ENCODE measurements around the gene UHRF1. TPM values are rescaled to one million over a fixed set of nuclear protein-coding genes. Genes with fewer than 3 reads are reported as not detected.

Gene UHRF1
- total and polyA plus RNA-seq, 2 experiments from 2014 or later: 26.9 to 29.4 TPM

GRCh38 chr19:4916292-4917082, 7.2 kb downstream of the UHRF1 start:
- H4K20me1 ChIP-seq (ENCODE audit: insufficient read depth): no peaks in the 10 kb centered on the region
- no peak overlapping the region for H3K27ac ChIP-seq
- H3K27me3 ChIP-seq (replicated peaks; ENCODE audit: insufficient read depth): no peaks in the 10 kb centered on the region
- H3F3A ChIP-seq (ENCODE audit: insufficient read depth): peaks cover 35% of the 10 kb centered on the region
- H3K4me1 ChIP-seq (ENCODE audit: insufficient read depth): peaks cover 35% of the 10 kb centered on the region
- TF ChIP-seq EZH2 (IDR thresholded peaks at IDR 0.05; ENCODE audit: insufficient read depth, poor library complexity, severe bottlenecking) (no peak), EZH2phosphoT487 (IDR thresholded peaks at IDR 0.05; ENCODE audit: insufficient read depth, low read depth) (no peak)
- H3K4me3 ChIP-seq: no peak overlapping the region
- in situ Hi-C loops (cut with MboI): no loop called here
- H3K79me2 ChIP-seq (ENCODE audit: insufficient read depth): peaks cover 90% of the 10 kb centered on the region
- no peak overlapping the region for H3K9ac ChIP-seq
- H3K4me2 ChIP-seq (ENCODE audit: unreplicated experiment): no peak overlapping the region
- H2AFZ ChIP-seq: no peak overlapping the region
- no peak for DNase-seq
- H3K36me3 ChIP-seq (ENCODE audit: low read depth): no peaks in the 10 kb centered on the region; the same call in 1 of the 2 replicates
- no peaks in the 10 kb centered on the region for H3K9me2 ChIP-seq (ENCODE audit: insufficient read depth)
- H3K9me3 ChIP-seq (ENCODE audit: low read depth): no peaks in the 10 kb centered on the region
- WGBS, 2 experiments (ENCODE audit: low coverage in 1 of 2, low lambda C conversion rate in 2 of 2, missing lambda C conversion rate in 2 of 2): 91 to 92% methylated on average over 39 to 41 of the region's 41 CpGs

DNA sequence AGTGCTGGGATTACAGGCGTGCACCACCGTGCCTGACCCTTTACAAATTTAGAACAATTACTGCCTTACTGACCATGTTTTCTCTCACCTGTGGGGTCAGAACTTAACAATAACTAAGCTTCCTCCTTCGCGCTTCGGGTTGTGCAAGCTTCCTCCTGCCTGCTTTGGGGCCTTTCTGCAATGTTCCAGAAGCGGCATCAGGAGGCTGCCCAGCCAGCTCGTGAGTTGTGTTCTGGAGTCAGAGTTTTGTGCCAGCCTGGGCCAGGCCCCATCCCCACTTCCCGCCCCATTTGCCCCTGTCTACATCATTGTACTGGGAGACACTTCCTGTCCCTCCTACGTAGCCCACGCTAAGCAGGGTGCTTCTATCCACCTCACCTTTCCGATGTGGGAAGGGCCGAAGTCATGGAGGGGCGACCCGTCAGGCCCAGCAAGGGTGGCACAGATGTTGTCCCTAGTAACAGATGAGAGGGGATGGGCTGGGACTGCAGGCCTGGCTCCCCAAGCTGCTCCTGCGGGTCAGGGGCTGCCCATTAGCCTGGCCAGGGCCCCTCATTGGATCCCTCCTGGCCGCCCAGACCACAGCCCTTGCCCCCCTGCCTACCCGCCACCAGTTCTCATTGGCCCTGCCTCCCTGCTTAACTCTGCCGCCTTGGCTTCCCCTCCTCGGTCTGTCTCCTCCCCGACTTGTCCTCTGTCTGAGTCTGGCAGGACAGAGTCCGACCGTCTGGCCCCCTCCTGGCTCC, 13.4 kb downstream of the UHRF1 start:
- H3K9me3 ChIP-seq (ENCODE audit: low read depth): no peaks in the 10 kb centered on the region
- no peaks in the 10 kb centered on the region for H3F3A ChIP-seq (ENCODE audit: insufficient read depth)
- in situ Hi-C loops (cut with MboI): no loop called here
- no peak overlapping the region for H2AFZ ChIP-seq
- no peak overlapping the region for H3K9ac ChIP-seq
- H3K79me2 ChIP-seq (ENCODE audit: insufficient read depth): peaks cover 100% of the 10 kb centered on the region
- TF ChIP-seq EZH2 (IDR thresholded peaks at IDR 0.05; ENCODE audit: insufficient read depth, poor library complexity, severe bottlenecking): no peak
- no peak for TF ChIP-seq EZH2phosphoT487 (IDR thresholded peaks at IDR 0.05; ENCODE audit: insufficient read depth, low read depth)
- H3K9me2 ChIP-seq (ENCODE audit: insufficient read depth): no peaks in the 10 kb centered on the region
- peaks cover 11% of the 10 kb centered on the region; the same call in 1 of the 2 replicates for H3K4me1 ChIP-seq (ENCODE audit: insufficient read depth)
- 95 to 96% methylated on average over 18 to 22 of the region's 22 CpGs for WGBS, 2 experiments (ENCODE audit: low coverage in 1 of 2, low lambda C conversion rate in 2 of 2, missing lambda C conversion rate in 2 of 2)
- H3K4me3 ChIP-seq: no peak overlapping the region
- no peak overlapping the region for H3K27ac ChIP-seq
- no peaks in the 10 kb centered on the region for H4K20me1 ChIP-seq (ENCODE audit: insufficient read depth)
- no peaks in the 10 kb centered on the region; the same call in 1 of the 2 replicates for H3K36me3 ChIP-seq (ENCODE audit: low read depth)
- no peaks in the 10 kb centered on the region for H3K27me3 ChIP-seq (replicated peaks; ENCODE audit: insufficient read depth)
- DNase-seq: no peak
- no peak overlapping the region for H3K4me2 ChIP-seq (ENCODE audit: unreplicated experiment)

DNA sequence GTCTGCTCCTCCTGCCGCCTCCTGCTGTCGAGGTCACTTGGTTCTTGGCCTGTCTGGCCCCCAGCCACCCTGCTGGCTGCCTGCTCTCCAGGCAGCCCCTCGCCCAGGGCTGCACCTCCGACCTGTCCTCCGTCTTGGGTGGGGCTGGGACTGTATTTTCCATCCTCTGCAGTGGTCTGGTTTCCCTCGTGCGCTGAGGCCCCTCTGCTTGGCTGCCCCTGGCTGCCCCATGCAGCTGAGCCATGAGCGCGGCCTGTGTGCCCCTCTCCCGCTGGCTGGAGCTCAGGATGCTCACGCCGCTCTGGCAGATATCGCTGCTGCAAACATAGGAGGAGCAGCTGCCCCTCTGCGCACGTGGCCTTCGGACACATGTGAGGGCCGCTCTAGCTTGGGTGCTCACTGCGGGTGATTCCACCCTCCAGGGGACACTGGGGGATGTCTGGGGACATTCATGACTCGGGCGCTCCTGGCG, 14.0 kb downstream of the UHRF1 start:
- H3F3A ChIP-seq (ENCODE audit: insufficient read depth): no peaks in the 10 kb centered on the region
- no peak for TF ChIP-seq EZH2phosphoT487 (IDR thresholded peaks at IDR 0.05; ENCODE audit: insufficient read depth, low read depth)
- TF ChIP-seq EZH2 (IDR thresholded peaks at IDR 0.05; ENCODE audit: insufficient read depth, poor library complexity, severe bottlenecking): no peak
- peaks cover 11% of the 10 kb centered on the region; the same call in 1 of the 2 replicates for H3K4me1 ChIP-seq (ENCODE audit: insufficient read depth)
- no peak overlapping the region for H3K4me3 ChIP-seq
- peaks cover 100% of the 10 kb centered on the region for H3K79me2 ChIP-seq (ENCODE audit: insufficient read depth)
- no peaks in the 10 kb centered on the region; the same call in 1 of the 2 replicates for H3K36me3 ChIP-seq (ENCODE audit: low read depth)
- WGBS, 2 experiments (ENCODE audit: low coverage in 1 of 2, low lambda C conversion rate in 2 of 2, missing lambda C conversion rate in 2 of 2): 96 to 97% methylated on average over 18 to 21 of the region's 21 CpGs
- in situ Hi-C loops (cut with MboI): no loop called here
- no peaks in the 10 kb centered on the region for H3K27me3 ChIP-seq (replicated peaks; ENCODE audit: insufficient read depth)
- no peak overlapping the region for H3K27ac ChIP-seq
- no peaks in the 10 kb centered on the region for H3K9me3 ChIP-seq (ENCODE audit: low read depth)
- DNase-seq: no peak
- no peak overlapping the region for H3K4me2 ChIP-seq (ENCODE audit: unreplicated experiment)
- no peak overlapping the region for H2AFZ ChIP-seq
- no peaks in the 10 kb centered on the region for H4K20me1 ChIP-seq (ENCODE audit: insufficient read depth)
- H3K9me2 ChIP-seq (ENCODE audit: insufficient read depth): no peaks in the 10 kb centered on the region
- H3K9ac ChIP-seq: no peak overlapping the region

GRCh38 chr19:4929186-4929585, 19.9 kb downstream of the UHRF1 start:
- H3K9me3 ChIP-seq (ENCODE audit: low read depth): no peaks in the 10 kb centered on the region
- no peaks in the 10 kb centered on the region for H3K9me2 ChIP-seq (ENCODE audit: insufficient read depth)
- H2AFZ ChIP-seq: no peak overlapping the region
- no peaks in the 10 kb centered on the region for H4K20me1 ChIP-seq (ENCODE audit: insufficient read depth)
- H3K4me3 ChIP-seq: no peak overlapping the region
- no peaks in the 10 kb centered on the region for H3F3A ChIP-seq (ENCODE audit: insufficient read depth)
- DNase-seq: peak; percentile 88
- H3K4me1 ChIP-seq (ENCODE audit: insufficient read depth): peaks cover 21% of the 10 kb centered on the region
- TF ChIP-seq EZH2 (IDR thresholded peaks at IDR 0.05; ENCODE audit: insufficient read depth, poor library complexity, severe bottlenecking) (no peak), EZH2phosphoT487 (IDR thresholded peaks at IDR 0.05; ENCODE audit: insufficient read depth, low read depth) (no peak)
- WGBS, 2 experiments (ENCODE audit: low coverage in 1 of 2, low lambda C conversion rate in 2 of 2, missing lambda C conversion rate in 2 of 2): 34 to 52% methylated on average over 22 of the region's 22 CpGs
- H3K36me3 ChIP-seq (ENCODE audit: low read depth): 0 out of 2 replicates have a peak, but pooled peaks cover 3% of the 10 kb centered on the region
- H3K27me3 ChIP-seq (replicated peaks; ENCODE audit: insufficient read depth): no peaks in the 10 kb centered on the region
- 0 out of 2 replicates have a peak overlapping the region, but pooled peaks have one; percentile 13 for H3K9ac ChIP-seq
- in situ Hi-C loops (cut with MboI): no loop called here
- H3K27ac ChIP-seq: peak overlapping the region; percentile 24; the same call in 1 of the 2 replicates
- H3K4me2 ChIP-seq (ENCODE audit: unreplicated experiment): no peak overlapping the region
- peaks cover 79% of the 10 kb centered on the region for H3K79me2 ChIP-seq (ENCODE audit: insufficient read depth)

All from GM23248 (cell line).